ENCODE results near the gene NRSN2.
"Not testable (repeated sequence)": the region's sequence is repeated elsewhere in the genome, so short reads cannot be mapped to it uniquely, and the experiment has no call there.

- TF ChIP-seq CTCF (IDR thresholded peaks at IDR 0.05); EZH2 (IDR thresholded peaks at IDR 0.05; ENCODE audit: borderline replicate concordance, insufficient read depth, low read depth, low read length, poor library complexity, severe bottlenecking): not testable (repeated sequence)
These were observed 39.7 kb downstream of the NRSN2 start for GRCh38 chr20:386634-387033.
